Activated T-cell treated with anti-CD3 and anti-CD28 coated beads, Interleukin-2, amount 50 U/mL, for 1 hour (primary cell): ENCODE measurements around the gene PCDHB2.
"Not testable (repeated sequence)": the region's sequence is repeated elsewhere in the genome, so short reads cannot be mapped to it uniquely, and the experiment has no call there.

Experiments
- DNase-seq: peaks from one replicate; pipeline ENCODE4 v3.0.0-alpha.2; 2020

The PCDHB2 gene

DNA sequence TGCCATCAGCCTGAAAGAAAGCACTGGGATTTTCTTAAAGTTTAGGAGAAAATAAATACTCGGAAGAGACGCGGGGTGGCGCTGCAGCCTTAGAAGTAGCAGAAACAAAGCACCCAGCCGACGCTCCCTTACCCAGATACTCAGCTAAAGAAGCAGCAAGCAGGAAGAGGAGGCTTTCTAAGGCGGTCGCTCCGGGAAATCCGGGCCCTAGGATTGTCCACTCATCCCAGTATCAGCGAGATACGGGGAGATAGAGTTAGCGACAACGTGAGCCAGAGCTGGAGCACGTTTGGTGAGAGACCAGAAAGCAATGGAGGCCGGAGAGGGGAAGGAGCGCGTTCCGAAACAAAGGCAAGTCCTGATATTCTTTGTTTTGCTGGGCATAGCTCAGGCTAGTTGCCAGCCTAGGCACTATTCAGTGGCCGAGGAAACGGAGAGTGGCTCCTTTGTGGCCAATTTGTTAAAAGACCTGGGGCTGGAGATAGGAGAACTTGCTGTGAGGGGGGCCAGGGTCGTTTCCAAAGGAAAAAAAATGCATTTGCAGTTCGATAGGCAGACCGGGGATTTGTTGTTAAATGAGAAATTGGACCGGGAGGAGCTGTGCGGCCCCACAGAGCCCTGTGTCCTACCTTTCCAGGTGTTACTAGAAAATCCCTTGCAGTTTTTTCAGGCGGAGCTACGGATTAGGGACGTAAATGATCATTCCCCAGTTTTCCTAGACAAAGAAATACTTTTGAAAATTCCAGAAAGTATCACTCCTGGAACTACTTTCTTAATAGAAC, at the start of gene PCDHB2:
Gene PCDHB2, plus strand, starts transcription at position 135 of the 782 bp plus-strand sequence. Its CDS starts 176 bp downstream, at position 311.
- DNase-seq: no peak

GRCh38 chr5:141050622-141051520, 43.5 kb upstream of the PCDHB2 start, which contains the start of gene PCDHB1:
Gene PCDHB1 (plus strand): TSS chr5:141051374. CDS start chr5:141051471, 97 bp downstream.
- no peak for DNase-seq

GRCh38 chr5:141051521-141051866, 42.9 kb upstream of the PCDHB2 start:
- no peak for DNase-seq

DNA sequence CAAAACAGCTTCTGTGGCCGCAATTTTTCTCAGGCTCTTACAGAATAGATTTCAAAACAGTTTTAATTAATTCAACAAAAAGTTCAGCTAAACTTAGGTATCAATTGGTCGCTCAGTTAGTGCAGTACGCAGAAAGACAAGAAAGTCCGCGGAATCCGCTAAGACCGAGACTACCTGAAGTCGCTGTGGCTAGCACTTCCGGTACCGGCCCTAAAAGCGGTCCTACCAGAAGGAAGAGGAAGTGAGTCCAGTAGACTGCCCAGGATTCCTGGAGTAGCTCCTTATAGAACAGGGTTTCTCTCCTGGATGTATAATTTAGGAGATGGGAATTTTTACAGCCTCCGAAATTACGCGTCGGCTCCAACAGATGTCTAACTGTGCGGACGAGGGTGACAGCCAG, 16.6 kb upstream of the PCDHB2 start:
- DNase-seq: no peak

GRCh38 chr5:141082228-141082627, 12.2 kb upstream of the PCDHB2 start:
- DNase-seq: no peak

GRCh38 chr5:141084487-141084989, 9.9 kb upstream of the PCDHB2 start:
- DNase-seq: peak; percentile 30

- no peak for DNase-seq
These were observed 837 bp downstream of the PCDHB2 start for GRCh38 chr5:141095263-141095641.

DNA sequence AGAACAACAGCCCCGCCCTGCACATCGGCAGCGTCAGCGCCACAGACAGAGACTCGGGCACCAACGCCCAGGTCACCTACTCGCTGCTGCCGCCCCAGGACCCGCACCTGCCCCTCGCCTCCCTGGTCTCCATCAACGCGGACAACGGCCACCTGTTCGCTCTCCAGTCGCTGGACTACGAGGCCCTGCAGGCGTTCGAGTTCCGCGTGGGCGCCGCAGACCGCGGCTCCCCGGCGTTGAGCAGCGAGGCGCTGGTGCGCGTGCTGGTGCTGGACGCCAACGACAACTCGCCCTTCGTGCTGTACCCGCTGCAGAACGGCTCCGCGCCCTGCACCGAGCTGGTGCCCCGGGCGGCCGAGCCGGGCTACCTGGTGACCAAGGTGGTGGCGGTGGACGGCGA, 1.8 kb downstream of the PCDHB2 start:
- not testable (repeated sequence) for DNase-seq

- DNase-seq: not testable (repeated sequence)
These were observed 2.2 kb downstream of the PCDHB2 start for GRCh38 chr5:141096586-141096985.

GRCh38 chr5:141100243-141100805, 5.9 kb downstream of the PCDHB2 start, which contains the start of gene PCDHB3:
Gene PCDHB3 (plus strand): TSS chr5:141100473. CDS start chr5:141100650, 177 bp downstream.
- no peak for DNase-seq

DNA sequence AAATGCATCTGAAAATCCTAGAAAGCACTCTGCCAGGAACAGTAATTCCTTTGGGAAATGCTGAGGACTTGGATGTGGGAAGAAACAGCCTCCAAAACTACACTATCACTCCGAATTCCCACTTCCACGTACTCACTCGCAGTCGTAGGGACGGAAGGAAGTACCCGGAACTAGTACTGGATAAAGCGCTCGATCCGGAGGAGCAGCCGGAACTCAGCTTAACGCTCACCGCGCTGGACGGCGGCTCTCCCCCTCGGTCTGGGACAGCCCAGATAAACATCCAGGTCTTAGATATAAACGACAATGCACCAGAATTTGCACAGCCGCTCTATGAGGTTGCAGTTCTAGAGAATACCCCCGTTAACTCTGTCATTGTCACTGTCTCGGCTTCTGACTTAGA, 6.6 kb downstream of the PCDHB2 start:
- DNase-seq: no peak

GRCh38 chr5:141102070-141102469, 7.7 kb downstream of the PCDHB2 start:
- DNase-seq: not testable (repeated sequence)

GRCh38 chr5:141102471-141102870, 8.1 kb downstream of the PCDHB2 start:
- not testable (repeated sequence) for DNase-seq

GRCh38 chr5:141105350-141105749, 10.9 kb downstream of the PCDHB2 start:
- DNase-seq: no peak

DNA sequence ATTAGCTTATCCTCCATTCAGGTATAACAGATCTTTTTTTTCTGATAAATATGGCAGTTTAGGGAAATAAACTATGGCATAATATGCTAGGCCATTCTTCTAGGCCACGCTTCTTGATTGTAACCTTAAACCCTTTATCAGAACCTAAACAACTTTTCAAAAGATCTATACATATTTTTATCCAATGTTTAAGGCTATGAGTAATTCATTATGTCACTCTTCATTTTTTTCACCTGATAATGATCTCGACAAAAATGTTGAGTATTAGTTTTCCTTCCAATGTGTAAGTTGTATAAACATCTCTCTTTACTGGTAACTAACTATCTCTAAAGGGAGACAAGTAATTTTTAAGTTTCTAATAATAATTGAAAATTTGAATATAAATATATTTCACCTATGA, 24.8 kb downstream of the PCDHB2 start:
- DNase-seq: no peak

GRCh38 chr5:141121563-141121962, 27.1 kb downstream of the PCDHB2 start, which contains the start of gene PCDHB4:
Gene PCDHB4 (plus strand): TSS chr5:141121818. CDS start chr5:141121999, 181 bp downstream.
- DNase-seq: no peak

DNA sequence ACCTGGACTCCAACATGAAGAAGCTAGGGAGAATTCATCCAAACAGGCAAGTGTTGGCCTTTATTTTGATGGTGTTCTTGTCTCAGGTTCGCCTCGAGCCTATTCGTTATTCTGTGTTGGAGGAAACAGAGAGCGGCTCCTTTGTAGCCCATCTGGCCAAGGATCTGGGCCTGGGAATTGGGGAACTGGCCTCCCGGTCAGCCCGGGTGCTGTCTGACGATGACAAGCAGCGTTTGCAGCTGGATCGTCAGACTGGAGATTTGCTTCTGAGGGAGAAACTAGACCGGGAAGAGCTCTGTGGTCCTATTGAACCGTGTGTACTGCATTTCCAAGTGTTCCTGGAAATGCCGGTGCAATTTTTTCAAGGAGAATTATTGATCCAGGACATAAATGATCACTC, 27.6 kb downstream of the PCDHB2 start:
- DNase-seq: no peak

GRCh38 chr5:141123396-141124135, 29.2 kb downstream of the PCDHB2 start:
- not testable (repeated sequence) for DNase-seq

- no peak for DNase-seq
These were observed 32.9 kb downstream of the PCDHB2 start for GRCh38 chr5:141127305-141127704.

DNA sequence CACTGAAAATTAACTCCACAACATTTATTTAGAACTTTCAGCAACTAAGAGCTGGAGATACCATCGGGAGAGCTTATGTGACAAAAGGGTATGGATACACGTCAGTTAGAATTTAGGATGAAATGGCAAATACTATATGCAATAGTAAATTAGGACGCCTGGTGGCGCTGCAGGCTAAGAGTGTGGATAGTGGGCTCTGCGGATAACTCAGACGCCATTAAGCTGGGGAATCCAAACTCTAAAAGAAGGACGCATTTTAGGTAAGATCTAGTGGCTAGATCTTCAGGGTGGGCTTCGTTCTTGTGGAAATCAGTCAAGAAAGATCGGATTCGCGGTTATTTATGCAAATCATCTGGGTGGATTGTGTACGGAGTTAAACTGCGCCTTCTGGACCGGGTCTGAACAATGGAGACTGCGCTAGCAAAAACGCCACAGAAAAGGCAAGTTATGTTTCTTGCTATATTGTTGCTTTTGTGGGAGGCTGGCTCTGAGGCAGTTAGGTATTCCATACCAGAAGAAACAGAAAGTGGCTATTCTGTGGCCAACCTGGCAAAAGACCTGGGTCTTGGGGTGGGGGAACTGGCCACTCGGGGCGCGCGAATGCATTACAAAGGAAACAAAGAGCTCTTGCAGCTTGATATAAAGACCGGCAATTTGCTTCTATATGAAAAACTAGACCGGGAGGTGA, 40.8 kb downstream of the PCDHB2 start, which contains the start of gene PCDHB5:
Gene PCDHB5, plus strand, starts transcription at position 177 of the 688 bp plus-strand sequence. Its CDS starts 229 bp downstream, at position 406.
- DNase-seq: no peak

DNA sequence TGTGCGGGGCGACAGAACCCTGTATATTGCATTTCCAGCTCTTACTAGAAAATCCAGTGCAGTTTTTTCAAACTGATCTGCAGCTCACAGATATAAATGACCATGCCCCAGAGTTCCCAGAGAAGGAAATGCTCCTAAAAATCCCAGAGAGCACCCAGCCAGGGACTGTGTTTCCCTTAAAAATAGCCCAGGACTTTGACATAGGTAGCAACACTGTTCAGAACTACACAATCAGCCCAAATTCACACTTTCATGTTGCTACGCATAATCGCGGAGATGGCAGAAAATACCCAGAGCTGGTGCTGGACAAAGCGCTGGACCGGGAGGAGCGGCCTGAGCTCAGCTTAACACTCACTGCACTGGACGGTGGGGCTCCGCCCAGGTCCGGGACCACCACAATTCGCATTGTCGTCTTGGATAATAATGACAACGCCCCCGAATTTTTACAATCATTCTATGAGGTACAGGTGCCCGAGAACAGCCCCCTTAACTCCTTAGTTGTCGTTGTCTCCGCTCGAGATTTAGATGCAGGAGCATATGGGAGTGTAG, 41.4 kb downstream of the PCDHB2 start:
- no peak for DNase-seq
